GM19438 (cell line): Measurements from ENCODE around the gene PTGFRN.

Experiments
- ATAC-seq: cut with Tn5 transposase; IDR thresholded peaks from one replicate; pipeline ENCODE4 v1.9.1; 2021; ENCODE audit warnings: low read depth; ENCODE audit not compliant: unreplicated experiment

PTGFRN gene

DNA sequence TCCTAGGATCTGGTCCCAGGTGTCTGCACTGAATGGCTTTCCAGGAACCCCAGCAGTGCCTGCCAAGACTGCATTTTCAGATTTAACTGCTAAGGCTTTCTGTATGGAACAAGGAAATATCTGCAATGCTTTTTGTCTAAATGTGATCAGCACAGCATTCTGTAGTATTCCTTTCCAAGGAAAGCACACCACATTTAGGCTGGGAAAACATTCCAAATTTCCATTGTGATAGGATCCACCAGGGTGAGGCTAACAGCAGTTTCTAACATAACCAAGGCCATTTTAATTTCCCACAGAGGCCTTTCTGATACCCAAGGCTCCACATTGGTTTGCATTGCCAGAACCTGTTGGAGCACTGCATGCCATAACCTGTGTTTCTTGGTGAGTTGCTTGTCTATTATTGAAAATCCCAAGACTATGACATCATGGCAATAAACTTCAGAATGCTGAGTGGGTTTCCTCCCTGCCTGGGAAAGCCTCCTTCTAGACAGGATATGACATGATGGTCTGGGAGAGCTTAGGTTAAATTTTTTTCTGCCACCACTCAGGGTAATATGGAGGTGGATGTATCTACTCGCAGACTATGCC is 23.3 kb upstream of the PTGFRN start:
- ATAC-seq, result no peak

DNA sequence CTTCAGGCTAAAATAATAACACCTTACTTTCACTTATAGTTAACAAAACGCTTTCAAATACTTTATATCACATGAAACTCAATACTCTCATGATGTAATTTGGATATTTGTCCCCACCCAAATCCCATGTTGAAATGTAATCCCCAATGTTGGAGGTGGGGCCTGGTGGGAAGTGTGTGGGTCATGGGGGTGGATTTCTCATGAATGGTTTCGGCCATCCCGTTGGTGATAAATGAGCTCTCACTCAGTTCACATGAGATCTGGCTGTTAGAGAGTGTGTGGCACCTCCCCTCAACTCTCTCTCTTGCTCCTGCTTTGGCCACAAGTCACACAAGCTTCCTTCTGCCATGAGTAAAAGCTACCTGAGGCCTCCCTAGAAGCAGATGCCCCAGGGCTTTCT is 22.5 kb upstream of the PTGFRN start:
- ATAC-seq, result no peak

DNA sequence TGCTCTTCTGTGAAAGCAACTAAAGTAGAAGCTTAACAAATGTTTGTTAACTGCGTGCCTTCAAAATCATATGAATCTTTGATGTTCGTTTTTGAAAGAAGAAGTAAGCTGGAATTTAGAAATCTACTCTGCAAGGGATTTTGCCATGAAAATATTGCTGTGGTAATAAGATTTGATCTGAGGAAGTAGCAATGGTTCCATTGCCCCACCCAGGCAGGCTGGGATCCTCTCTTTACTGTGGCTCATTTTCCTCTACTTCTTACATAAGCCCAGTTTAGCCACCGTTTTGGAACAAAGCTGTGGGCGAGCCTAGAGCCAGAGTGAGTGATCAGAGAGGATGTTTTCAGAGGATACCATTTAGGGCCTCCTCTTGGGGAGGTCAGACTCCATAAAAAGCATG is 20.3 kb upstream of the PTGFRN start:
- ATAC-seq, result no peak

DNA sequence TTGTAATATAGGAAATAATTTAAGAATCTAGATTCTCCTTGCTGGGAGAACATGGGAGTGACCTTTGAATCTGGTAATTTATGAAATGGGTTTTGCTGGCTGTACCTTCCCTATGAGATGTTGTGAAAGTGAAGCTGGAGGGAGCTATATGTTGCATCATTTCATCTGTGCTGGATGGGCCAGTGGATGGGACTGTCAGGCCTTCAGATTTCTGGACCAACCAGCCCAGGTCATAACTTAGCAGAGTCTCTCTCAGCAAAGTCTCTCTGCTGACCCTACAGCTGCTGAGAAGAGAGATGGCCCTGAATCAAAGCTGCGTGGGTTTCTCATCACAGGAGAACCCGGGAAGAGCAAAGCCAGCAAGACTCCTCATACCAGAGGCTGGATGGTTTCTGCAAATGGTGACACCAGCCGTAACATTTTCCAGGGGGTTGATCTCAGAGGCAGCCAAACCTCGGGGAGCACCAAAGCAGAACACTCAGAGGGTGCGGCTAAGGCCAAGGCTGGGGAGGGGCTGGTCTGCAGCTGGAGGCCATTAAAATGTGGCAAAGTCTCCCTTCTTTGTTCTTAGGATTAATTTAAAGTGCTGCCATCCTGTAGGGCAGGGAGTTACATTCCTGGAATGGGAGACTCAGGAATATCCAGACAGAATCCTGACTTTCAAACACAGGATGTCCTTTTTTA is 18.2 kb upstream of the PTGFRN start:
- ATAC-seq, result no peak

DNA sequence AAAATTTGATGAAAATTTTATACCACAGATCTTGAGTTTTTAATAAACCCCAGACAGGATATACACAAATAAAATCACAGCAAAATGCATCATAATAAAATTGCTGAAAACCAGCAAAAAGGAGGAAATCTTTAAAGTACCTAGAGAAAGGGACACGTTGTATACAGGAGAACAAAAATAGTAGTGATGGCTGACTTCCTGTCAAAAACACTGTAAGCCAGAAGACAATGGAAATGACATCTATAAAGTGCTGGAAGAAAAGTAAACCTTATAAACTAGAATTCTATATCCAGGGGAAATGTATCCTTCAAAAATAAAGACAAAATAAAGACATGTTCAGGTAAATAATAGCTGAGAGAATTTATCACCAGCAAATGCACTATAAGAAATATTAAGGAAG is 14.6 kb upstream of the PTGFRN start:
- no peak for ATAC-seq

DNA sequence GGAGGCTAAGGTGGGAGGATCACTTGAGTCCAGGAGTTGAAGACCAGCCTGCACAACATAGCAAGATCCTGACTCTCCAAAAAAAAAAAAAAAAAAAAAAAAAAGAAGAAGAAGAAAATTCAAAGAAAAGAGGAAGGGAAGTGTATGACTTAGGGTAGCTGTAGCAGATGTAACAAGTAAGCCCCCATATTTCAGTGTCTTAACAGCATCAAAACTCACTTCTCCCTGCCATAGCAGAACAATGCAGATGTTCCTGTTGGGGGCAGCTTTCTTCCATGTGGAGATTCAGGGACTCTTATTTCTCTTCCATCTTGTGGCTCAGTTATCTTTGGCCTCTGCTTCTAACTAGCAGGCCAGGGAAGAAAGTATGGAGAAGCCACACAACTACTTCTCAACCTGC is 10.2 kb upstream of the PTGFRN start:
- no peak for ATAC-seq

DNA sequence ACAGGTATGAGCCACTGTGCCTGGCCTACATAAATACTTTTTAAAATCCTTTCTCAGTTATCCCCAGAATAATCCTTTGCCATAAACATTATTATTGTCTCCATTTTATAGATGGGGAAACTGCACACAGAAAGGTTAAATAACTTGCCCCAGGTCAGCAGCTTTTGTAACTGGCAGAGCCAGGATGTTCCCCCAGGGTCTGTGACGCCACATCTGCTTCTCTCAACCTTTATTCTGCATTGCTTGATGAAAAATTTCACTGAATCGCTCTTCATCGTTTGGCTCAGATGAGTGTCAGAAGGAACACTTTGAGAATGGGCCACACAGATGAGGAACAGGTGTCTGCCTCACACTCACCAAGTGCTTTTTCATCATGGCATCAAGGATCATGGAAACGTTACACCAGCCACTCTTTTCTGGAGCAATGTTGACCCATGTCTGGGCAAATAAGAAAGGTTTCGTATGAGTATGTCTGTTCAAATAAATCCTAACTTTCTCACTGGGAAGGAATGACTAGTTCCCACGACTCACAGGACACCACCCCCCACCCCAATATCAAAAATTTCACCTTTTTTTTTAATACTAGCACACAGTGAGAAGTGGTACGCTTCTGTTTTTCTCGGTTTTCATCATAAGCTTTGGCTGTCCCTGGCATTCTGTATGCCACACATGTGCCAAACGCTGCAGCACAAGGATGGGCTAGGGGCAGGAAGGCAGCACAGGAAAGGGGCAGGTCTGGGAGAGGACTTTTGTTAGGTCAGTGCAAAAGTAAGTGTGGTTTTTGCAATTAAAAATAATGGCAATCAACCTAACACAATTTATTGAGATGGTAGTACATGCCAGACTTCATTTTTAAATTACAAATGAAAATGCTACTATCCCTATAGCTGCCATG is 9.0 kb upstream of the PTGFRN start:
- ATAC-seq, result no peak

DNA sequence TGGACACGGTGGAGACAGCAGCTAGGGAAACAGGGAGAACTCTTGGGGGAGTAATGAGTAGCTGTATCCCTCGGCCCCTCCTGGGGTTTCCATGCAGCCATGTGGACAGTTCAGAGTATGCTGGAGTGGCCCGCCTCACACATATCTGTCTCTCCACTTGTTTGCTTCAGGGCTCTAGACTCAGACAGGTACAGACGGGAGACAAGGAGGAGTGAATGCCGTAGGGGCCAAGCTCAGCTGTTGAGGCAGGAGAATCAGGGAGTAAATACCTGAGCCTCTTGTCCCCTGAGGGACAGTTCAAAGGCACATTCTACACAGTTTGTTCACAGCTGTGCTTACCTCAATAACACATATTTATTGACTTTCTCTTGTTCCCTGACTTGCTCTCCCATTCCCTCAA is 7.7 kb upstream of the PTGFRN start:
- ATAC-seq, result no peak

DNA sequence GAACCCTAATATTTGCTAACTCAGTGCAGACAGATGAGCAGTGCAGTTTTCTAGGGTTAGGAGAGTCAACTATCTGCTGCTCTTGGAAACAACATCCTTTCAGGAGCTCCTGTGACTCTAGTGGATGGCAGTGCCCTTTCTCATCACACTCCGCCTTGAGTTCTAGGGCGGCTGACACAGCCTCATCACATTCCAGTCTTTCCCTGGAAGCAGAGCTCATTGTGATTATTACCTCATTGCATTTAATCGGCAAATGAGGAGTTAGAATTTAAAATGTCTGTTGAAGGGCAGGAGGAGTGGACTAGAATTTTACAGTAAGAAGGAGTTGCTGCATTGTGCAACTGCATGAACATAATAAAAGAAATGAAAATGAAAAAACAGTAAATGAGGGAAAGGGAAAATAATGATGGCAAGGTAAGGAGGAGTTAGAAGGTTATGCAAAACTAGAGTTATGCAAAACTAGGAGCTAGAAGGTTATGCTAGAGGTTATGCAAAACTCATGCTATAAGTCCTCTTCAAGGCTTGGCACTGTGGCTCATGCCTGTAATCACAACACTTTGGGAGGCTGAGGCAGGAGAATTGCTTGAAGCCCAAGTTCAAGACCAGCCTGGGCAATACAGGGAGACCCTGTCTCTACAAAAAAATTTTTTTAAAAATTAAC is 6.9 kb upstream of the PTGFRN start:
- ATAC-seq, result no peak

DNA sequence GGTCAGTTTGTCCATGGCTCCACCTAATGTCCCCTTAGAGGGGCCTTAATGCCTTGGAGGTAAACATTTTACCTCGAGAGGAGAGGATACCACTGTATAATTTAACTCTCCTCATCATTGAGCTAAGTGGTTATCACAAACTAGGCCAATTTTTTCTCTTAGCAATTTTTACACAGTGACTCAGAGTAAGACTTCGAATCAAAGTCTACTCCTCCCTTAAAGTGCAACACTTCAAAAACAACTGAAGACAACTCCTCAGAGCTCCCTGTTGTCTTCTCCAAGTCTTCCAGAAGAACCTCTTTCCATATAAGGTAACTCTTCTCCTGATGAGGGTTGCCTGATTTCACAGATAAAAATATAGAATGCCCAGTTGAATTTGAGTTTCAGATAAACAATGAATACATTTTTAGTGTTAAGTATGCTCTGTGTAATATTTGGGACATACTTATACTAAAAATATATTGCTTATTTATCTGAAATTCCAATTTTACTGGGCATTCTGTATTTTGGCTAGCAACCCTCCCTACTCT is 4.9 kb upstream of the PTGFRN start:
- no peak for ATAC-seq

DNA sequence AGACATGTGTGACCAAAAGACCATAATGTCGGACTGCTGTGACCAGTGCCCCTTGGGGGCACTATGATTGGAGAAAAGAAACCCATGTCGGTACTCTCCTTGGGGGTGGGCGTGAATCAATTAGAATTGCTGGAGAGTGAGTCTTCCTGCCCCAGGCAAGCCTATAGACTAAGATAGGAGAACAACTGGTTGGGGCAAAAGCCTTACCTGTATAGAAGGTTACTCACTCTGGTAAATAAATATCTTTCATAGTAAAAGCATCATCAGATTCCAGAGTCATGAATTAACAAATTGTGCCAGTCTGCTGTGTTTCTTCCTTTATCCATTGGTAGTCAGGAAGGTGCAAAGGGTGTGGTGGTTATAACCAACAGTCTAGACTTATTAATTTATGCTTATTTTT is 2.9 kb upstream of the PTGFRN start:
- no peak for ATAC-seq

DNA sequence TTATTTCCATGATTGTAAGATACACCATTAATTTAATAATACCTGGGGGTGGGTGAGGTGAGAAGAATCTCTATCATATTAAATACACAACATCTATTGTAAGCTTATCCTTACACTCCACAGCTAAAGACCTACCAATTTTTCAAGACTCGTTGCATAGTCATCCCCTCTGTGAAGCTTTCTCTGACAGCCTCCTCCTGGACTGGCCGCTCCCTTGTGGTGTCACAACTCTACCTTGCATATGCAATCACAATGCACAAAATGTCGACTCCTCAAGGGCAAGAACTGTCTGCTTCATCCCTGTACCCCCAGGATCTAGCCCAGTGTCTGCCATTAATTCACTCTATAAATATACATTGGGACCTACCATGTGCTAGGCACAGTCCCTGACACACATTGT is 2.4 kb upstream of the PTGFRN start:
- no peak for ATAC-seq

DNA sequence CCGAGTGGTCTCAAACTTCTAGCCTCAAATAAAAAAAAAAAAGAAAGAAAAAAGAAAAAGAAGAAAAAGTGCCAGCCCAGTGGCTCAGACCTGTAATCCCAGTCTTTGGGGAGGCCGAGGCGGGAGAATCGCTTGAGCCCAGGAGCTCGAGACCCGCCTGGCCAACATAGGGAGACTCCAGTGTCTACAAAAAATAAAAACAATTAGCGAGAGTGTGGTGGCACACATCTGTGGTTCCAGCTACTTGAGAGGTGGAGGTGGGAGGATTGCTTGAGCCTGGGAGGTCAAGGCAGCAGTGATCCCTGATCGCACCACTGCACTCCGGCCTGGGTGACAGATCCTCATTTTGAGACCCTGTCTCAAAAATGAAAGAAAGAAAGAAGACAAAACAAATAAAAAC is 1.4 kb upstream of the PTGFRN start:
- no peak for ATAC-seq

DNA sequence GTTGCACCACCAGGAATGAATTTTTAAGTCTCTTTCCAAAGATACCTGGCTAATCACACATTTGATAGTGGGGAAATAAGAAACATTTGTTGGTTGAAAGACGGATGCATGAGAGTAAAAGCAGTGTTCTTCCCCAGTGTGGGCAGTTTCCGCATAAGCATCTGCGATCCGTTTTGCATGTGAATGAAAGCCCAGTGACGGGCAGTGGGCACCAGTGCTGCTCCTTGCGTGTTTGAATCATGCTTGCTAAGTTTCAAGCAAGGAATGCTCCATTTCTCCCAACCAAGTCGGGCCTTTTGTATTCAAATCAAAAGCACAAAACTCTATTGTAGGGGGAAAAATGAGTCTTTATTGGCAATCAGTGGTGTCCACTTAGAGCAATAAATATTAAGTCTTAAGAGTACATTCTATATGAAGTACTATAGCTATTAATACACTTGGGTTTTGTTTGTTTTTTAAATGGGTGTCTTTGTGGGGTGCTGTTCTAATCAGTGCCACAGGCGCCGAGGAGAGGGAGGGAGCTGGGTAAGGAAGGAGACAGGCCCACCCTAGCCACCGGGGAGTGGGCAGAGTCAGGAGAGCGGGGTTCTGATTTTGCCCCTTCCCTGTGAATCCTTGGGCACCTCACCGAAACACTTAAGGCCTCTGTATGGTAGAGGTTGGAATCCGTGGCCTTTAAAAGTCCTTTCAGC is 750 bp upstream of the PTGFRN start:
- no peak for ATAC-seq

DNA sequence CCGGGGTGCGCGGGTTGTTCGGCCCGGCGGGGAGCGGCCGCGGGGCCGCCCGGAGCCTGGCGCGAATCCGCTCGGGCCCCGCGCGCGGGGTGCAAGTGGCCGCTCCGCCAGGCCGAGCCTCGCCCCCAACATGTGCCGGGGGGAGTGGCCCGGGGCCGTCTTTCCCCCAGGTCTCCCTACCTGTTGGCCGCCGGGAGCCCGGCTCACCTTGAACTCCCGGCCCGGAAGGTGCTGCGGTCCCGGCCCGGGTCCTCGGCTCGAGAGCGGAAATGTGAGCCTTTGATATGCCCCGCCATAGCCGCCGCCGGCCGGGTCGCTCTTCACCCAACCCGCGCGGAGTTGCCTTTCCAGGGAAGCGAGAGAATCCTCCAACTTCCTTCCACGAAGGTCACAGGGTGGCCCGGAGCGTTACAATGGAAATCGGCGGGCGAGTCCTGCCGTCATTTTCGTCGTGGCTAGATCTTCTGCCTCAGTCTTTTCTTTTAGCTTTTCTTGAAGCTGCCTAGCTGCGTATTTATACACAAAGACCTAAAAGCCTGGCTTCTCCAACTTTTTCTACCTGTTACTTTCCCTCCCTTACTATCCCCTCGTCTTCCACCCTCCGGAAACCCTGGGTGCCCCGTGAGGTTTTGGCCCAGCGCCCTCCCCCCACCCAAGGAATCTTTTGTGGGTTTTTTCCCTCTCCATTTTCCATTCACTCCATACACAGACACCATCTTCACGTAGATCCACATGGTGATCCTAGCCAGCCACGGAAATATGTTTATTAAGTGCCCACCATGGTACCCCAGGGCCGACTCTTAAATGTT is 867 bp downstream of the PTGFRN start:
- no peak for ATAC-seq

DNA sequence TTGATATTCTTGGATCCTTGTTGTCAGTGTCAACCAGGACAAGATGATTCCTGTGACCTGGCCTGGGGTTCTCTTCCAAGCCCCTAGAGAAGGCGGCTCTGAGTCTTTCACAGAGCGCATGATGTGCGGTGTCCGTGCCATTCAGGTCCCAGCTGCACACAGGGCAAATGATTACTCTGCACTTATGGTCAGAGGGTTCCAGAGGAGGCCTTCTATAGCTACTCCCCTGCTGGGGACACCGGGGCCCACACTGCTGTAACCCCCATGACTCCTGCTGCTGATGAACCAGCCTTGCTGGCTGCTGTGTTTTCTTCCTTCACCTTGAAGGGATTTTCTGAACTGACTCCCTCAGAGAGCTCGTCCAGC is 1.5 kb downstream of the PTGFRN start:
- ATAC-seq, result no peak

DNA sequence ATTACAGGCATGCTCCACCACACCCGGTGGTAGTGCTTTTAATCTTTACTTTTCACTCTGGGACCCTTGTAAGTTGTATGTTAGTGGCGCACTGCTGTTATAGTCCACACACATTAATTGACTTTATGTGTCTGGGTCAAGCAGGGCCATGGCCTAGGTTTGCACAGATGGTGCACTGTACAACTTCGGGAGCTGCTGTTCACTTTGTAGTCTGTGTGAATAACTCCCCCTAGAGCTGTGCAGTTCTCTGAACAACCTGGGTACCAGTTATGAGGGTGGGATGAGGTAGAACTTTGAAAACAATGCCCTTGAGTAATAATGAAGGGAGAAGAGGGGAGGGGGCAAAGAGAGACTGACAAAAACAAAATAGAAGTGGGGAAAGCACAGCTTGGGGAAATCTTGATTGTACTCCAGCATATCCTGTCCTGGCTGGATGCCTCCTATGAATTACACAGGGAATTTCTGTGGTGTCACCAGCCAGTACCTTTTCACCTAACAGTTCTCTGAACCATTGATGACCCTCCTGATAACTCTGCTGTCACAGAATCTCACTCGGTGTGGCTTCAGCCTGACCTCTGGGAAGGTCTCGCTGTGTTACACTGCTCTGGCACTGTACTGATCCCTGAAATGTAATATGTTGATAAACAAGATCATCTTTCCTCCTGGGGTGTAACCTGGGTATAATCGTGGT is 2.2 kb downstream of the PTGFRN start:
- ATAC-seq, result no peak

DNA sequence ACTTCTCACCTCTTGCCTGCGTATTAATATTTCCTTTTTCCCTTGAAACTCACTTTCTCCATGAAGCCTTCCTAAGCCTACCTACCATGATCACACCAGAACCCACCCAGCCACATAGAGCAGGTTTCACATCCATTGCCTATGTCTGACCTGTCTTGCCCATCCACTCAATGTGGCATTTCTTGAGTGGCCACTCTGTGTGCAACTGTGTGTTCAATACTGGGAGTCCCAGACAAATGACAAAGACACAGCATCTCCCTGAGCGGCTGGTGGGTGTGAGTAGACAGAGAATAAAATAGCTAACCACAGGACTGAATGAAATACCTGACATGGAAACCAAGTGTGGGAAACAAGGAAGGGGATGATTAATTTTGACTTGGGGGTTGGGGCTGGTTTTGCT is 3.1 kb downstream of the PTGFRN start:
- no peak for ATAC-seq

DNA sequence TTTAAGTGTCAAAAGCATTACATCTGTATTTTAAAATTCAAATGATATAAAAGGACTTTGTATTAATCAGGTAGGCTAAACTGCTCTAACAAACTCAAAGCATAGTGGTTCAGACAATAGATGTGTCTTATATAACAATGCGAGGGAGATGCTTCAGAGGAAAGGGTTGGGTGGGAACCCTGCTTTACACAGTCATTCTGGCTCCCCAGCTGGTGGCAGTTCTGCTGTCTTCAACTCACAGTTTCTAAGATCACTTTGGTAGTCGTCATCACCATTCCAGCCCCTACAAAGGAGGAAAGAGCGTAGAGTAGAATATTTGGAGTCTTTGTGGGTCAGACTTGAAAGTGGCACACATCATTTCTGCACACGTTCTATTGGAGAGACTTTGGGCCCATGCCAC is 4.2 kb downstream of the PTGFRN start:
- ATAC-seq, result no peak
